Muscle of back (tissue), 11 donors: ENCODE data around the gene CERS5. TPM values are rescaled to one million over a fixed set of nuclear protein-coding genes. Genes with fewer than 3 reads are reported as not detected.
A peak's percentile ranks its signal among the peaks of the same experiment; 100 is the strongest.
"Not testable (repeated sequence)": the region's sequence is repeated elsewhere in the genome, so short reads cannot be mapped to it uniquely, and the experiment has no call there.

Experiments
- DNase-seq, 3 donors: peaks; one replicate each; pipeline versions ENCODE4 v3.0.0 to v3.0.0-alpha.2; 2013
- polyA plus RNA-seq, 10 donors: library from polyadenylated mRNA; unstranded; fragments of 120-200 nt; gene quantifications; one replicate each; pipeline ENCODE4 v1.2.1, GENCODE V29; 2013; ENCODE audit not compliant: insufficient read length in 10 of 10

The CERS5 gene
- polyA plus RNA-seq, 10 donors, result 31.7 to 62.3 (median 43.8) TPM

- no peak for DNase-seq
Observed at GRCh38 chr12:50188241-50188781, 21.1 kb upstream of the CERS5 start.

- peak in 2 of 3 donors; percentile 33 to 88 for DNase-seq
Observed at GRCh38 chr12:50187084-50187900, 20.1 kb upstream of the CERS5 start.

DNA sequence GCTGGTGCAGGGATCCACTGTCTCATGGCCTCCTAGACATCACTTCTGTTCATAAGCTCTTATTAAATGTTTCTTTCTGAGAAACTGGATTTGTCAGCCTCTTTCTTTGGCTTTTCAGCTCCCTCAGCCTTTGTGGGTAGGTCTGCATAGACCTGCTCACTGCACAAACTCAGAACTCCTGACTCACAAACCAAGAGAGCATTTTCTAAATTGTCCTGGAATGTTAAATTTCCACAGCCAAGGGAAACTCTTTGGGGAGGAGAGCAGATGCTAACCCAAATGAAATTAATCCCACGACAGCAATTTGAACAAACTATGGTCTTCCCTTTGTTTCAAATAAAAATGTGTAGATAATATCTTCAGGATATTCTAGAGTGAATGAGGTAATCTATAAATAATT lies 19.5 kb upstream of the CERS5 start:
- DNase-seq, result peak in 1 of 3 donors; percentile 61

DNA sequence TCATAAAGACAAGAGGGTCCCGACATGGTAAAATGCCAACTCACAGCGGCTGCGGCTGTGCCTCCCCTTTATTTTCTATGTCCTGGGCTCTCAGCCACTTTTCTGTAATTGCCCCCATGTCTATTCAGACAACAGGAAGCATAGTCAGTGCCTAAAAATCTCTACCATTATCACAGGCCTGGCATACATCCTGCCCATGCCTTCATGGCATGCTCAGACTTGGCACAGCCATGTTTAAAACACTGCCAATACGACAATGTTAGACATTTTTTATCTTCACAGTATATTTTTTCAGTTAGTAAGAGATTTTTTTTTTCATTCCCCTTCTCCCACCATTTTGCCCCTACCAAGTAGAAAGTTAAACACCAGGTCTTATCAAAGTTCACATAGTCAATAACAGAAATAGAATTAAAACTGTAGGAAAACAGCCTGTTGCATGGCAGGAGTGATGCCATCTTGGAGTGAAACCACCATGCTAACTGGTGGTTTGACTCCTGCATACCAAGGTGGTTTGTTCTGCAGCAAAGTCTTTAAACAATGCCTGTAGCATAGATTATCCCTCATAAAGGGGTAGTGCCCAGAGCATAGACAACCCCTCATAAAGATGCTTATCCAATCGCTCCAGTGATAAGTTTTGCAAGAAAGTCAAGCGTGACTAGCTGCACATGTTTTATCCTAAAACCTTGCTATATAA lies 18.9 kb upstream of the CERS5 start:
- peak in 1 of 3 donors; percentile 31 for DNase-seq

DNA sequence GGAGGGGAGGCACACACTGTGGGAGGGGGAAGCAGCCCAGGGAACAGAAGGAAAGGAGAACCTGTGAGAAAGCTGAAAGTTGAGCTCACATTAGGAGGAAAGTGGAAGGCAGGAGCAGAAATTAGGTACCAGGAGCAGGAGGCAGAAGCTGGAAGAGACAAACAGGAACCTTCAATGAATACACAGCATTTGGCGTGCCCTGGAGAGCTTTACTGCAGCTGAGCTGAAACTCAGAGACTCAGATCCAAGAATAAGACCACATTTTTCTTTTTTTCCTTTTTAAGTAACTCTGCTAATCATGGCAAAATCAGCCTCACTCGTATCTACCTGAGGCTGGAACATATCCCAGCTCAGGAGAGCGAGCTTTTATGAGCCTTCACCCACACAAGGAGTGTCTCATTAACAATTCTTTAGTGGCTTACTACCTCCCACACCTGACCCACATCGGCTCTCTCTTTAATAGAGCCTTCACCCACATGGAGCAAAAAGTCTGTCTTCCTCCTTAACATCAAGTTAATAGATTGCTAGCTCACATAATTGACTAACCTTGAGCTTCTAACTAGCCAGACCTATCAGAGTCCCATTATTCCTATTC lies 18.2 kb upstream of the CERS5 start:
- DNase-seq, result no peak

- DNase-seq, result no peak
Observed at GRCh38 chr12:50184261-50184660, 17.1 kb upstream of the CERS5 start.

DNA sequence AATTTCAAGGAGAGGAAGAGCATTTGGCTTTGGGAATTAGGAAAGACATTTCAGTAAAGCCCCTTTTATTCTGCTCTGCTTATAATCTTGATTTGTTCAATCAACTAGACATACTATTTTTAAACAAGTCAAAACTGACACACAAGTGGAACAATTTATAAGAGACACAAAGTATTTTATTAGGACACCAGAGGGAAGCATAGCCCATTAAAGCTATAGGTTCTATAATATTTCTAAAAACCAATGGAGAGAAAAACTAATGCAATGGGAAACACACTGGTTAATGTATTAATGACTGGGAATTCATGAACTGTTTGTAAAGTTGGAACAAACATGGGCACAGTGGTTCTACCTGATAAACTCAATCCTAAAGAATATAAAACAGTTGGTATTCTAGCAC lies 15.3 kb upstream of the CERS5 start:
- no peak for DNase-seq

DNA sequence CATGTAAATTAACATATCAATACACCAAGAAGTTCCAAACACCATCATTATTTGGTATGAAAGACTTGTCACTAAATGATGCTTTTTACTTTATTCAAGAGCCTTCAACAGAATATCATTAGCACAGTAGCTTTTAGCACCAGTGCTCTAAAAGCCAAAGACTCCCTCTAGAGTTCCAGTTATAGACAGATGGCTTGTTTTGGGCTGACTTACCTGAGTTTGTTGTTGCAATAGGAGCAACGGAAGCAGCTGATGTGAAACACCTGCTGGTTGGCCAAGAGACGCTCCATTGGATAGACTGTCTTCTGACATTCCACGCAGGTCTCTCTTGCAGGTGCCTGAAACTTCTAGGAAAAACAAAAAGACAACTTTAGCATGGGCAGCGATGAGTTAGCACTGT lies 14.5 kb upstream of the CERS5 start:
- DNase-seq, result no peak

DNA sequence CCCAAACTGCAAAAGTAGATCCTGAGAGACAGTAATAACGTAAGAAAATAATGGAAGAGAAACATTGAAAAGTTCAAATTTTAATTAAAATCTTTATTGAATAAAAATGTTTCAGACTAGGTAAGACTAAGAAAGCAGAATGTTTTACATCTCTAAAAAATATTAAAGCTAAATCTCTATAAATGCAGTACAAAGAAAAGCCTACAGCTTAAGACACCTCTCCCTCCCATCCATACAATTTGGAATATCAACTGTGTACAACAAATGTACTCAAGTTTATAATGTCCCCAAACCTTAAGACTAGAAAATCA lies 8.5 kb upstream of the CERS5 start:
- no peak for DNase-seq

- peak; percentile 81 to 92 (median 87) for DNase-seq
Observed at GRCh38 chr12:50174971-50175715, 8.0 kb upstream of the CERS5 start.

DNA sequence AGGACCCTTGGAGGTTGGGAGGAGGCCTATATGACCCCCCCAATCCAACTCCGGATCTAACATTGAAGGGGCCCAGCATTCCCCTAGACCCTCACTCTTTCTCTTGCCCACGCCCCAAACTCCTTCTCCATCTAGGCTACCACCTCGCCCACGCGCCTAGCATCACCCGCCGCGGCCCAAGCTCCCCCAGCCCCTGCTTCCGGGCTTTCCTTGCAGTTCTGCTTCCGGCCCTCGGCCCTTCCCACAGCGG lies 445 bp downstream of the CERS5 start:
- DNase-seq, result no peak

DNA sequence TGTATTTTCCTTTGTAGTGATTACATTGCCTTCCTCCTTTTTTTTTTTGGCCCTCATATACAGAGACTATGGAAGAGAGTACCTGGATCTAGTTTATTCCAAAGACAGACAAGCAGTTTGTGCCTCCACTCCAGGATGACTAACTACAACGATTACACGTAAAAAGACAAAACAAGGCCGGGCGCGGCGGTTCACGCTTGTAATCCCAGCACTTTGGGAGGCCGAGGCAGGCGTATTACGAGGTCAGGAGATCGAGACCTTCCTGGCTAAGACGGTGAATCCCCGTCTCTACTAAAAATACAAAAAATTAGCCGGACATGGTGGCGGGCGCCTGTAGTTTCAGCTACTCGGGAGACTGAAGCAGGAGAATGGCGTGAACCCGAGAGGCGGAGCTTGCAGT lies 2.2 kb downstream of the CERS5 start:
- no peak for DNase-seq

- DNase-seq, result no peak
Observed at GRCh38 chr12:50162230-50162629, 4.9 kb downstream of the CERS5 start.

DNA sequence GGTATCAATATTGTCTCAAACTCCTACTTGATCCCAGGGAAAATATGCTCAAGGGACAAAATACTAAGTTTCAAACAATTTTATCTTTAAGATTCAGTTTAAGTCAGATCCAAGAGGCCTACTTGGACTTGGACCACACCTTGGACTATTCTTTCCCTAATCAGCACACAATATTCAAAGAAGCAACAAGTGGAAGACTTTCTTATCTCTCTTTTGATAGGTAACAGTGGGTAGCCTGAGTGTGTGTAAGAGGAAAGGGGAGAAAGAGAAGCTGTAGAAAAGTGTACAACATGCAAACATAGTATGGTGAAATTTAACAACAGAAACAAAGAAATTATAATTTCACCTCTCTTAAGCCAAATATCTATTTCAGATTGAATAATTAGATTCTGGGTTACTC lies 6.5 kb downstream of the CERS5 start:
- DNase-seq, result no peak

DNA sequence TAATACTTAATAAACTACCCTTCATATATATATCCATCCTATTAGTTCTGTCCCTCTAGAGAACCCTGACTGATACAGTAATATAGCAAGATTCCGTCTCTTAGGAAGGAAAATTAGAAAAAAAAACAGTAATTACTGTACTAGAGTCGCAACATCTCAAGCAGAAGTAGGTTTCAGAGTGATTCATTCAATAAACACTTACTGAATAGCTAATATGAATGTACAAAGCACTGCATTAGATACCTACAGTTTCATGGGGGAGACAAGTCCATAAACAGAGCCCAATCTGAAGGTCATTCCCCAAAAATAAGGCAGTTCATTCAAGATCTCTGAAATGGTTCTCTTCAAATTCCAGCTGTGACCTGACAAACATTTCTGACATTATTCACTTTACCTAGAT lies 9.9 kb downstream of the CERS5 start:
- no peak for DNase-seq

- DNase-seq, result no peak
Observed at GRCh38 chr12:50156641-50157040, 10.5 kb downstream of the CERS5 start.

GRCh38 chr12:50154947-50155346 lies 12.2 kb downstream of the CERS5 start:
- not testable (repeated sequence) for DNase-seq

DNA sequence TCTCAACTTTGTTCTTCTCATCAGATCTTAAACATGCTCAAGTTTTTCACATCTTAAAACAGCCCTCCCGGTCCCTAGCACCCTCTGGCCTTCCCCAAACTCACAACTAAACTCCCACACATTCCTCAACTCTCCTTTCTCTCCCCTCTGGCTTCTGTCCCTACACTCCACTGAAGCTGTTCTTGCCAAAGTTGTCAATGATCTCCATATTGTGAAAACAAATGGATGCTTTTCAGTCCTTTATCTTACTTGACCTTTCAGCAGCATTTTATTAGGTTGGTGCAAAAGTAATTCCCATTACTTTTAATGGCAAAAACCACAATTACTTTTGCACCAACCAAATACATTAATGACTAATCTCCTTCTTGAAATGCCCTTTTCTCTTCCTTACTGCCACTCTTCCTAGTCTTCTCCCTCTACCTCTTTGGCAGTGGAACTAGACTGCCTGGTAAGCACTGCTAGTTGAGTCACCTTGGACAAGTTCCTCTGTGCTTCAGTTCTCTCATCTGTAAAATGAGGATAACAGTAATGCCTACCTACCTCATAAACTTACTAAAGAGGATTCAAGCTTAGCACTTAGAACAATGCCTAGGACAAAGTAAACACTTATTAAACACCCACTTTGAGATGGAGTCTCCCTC lies 16.0 kb downstream of the CERS5 start:
- no peak for DNase-seq

- no peak for DNase-seq
Observed at GRCh38 chr12:50149311-50149710, 17.9 kb downstream of the CERS5 start.

DNA sequence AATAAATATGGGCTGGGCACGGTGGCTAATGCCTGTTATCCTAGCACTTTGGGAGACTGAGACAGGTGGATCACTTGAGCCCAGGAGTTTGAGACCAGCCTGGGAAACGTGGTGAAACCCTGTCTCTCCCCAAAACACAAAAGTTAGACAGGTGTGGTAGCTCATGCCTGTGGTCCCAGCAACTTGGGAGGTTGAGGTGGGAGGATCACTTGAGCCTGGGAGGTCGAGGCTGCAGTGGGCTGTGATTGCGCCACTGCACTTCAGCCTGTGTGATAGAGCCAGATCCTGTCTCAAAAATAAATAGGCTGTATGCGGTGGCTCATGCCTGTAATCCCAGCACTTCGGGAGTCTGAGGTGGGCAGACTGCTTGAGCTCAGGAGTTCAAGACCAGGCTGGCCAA lies 19.2 kb downstream of the CERS5 start:
- DNase-seq, result not testable (repeated sequence)

- DNase-seq, result no peak
Observed at GRCh38 chr12:50147281-50147680, 19.9 kb downstream of the CERS5 start.

DNA sequence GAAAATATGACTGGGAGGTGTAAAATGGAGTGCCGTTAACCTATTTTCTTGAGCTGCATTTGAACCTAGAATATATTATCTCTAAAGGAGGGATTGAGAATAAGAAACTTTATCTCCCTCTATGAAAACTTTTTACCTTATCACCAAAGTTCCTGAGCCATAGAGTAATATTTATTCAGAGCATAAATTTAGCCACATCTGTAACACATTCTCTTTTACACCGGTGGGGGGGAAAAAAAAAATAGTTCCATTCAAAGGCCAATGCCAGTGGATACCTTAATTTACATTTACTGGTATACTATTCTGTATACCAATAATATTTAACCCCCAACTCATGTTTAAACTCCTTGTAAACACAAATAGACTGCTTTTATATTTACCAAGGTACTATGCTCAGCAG lies 21.7 kb downstream of the CERS5 start:
- no peak for DNase-seq
